IPS DF 4.7 (cell line): Measurements from ENCODE around the gene SLC4A1.

Experiments
- DNase-seq: peaks from one replicate; pipeline ENCODE4 v3.0.0-alpha.2; 2013; ENCODE audit warnings: low spot score; ENCODE audit errors: extremely low read depth

Gene SLC4A1

DNA sequence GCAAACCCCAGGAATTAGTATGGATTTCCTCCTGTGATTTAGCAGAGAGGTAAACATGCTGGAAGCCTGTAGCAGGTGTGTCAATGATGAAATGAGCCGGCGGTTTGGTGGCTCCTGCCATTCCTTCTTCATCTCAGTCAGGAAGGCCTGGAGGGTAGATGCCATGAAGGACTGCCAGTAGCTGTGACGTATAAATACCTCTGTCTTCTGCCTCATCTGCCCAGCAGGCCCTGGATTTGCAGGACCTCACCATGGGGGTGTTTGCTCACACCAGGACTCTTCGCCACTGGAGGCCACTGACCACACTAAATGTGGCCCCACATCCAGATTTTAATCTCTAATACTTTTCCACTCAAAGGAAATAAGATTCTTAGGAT lies 16.1 kb upstream of the SLC4A1 start:
- no peak for DNase-seq

- no peak for DNase-seq
Observed at GRCh38 chr17:44283344-44284023, 15.5 kb upstream of the SLC4A1 start.

DNA sequence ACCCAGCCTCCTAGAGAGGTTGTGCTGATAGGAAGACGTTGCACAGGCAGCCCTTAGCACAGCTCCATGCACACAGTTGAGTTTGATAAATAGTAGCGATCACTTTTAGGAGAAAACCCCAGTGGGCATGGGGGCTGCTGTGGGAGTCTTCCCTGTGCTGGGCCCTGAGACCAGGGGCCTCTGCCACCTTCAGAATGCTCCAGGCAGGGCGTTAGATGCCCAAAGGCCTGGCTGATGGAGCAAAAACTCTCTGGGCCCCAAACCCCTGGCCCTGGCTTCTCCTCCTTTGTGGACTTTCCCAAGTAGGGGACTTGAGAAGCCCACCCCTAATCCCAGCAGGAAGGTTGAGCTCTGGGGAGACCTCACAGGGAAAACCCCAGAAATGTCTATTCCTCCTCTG lies 14.3 kb upstream of the SLC4A1 start:
- DNase-seq, result no peak

DNA sequence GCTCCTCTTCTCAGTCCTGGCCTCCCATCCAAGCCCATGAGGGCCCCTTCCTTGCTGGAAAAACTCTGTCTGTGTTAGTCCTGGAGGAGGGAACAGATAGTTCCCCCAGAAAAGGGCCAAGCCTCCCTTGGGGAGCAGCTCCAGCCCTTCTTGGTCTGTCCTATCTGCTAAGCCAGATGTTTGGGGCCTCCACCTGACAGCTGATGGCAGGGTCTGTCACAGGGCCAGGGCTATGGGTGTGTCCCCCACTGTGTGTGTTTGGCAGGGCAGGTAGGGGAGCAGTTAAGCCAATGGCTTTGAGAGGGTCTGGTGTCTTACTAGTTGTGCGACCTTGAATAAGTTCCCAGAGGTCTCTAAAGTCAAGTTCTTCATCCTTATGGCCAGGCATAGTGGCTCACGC lies 13.6 kb upstream of the SLC4A1 start:
- DNase-seq, result no peak

DNA sequence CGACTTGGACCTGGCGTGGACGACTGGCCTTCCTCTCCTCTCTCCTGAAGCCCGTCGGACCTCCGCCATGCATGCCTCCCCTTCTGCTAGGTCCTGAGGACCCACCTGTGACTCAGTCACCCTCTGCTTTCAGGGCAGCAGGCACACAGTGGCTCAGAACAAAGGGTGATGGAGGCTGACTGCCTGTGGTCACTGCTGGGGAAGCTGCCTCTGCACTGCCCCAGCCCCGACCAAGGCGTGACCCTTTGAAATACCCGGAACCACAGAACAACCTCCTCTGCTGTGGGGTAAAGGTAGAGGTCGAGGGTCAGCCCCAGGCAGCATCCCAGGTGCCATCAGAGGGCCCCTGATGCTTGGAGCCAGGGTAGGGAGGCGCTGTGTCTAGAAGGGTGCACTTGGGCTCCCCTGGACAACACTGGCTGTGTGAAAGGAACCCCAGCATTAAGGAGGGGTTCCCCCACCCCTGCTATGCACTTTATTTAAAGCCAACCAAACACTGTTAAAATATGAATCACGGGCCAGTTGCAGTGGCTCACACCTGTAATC lies 12.5 kb upstream of the SLC4A1 start:
- DNase-seq, result no peak

DNA sequence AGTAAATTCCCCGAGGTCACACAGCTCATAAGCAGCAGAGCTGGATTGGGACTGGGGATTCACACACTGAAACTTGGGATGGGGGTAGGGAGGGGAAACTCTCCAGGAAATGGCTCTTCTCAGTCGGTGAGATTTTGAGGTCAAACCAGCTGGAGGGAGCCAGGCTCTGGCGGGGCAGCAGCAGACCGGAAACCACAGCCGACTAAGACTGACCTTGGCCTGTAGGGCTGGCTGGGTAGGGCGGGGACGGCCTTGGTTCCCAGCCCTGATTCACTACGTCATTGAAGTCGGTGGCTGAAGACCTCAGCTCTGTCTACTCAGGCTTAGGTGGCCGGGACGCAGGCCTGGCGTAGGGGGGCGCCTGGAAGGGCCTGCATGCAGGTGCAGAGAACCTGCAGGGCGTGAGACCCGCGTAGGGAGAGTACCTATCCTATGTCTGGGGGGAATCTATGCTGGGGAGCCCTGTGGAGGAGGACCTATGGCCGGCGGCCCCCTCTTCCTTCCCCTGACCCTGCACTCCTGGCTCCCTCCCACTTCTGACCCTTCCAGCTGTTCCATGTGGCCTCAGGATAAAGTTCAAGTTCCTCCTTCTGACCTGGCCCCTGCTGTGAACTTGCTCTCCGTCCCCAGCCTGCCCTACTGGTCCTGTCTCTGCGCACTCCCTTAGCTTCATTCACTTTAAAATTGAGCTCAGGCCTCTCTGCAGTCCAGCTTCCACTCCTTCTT lies 11.9 kb upstream of the SLC4A1 start:
- DNase-seq, result peak; percentile 56

- DNase-seq, result no peak
Observed at GRCh38 chr17:44279346-44279665, 11.4 kb upstream of the SLC4A1 start.

DNA sequence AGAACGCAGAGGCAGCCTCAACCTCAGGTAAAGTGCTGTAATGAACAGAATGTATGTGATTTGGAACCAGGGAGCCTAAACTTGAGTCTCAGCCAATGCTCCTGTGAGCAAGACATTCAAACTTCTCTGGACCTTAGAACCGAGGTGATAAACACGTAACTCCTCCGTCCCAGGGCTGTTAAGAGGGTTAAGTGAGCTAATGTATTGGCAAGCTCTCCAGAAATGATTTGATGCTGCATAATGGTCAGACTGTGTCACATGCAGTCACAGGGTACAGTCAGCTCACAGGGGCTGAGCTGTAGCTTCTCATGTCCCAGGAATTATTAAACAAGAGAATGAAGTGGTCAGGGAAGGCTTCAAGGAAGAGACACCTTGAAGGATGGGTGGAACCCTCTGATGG lies 10.0 kb upstream of the SLC4A1 start:
- no peak for DNase-seq

DNA sequence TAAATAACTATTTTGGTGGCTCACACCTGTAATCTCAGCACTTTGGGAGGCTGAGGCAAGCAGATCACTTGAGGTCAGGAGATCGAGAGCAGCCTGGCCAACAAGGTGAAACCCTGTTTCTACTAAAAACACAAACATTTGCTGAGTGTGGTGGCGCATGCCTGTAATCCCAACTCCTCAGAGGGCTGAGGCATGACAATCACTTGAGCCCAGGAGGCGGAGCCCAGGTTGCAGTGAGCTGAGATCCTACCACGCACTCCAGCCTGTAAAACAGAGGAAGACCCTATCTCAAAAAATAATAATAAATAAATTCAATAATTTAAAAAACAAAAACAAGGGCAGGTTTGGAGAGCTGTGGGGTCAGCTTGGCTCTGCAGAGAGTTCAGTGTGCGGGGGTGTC lies 5.7 kb upstream of the SLC4A1 start:
- DNase-seq, result no peak

DNA sequence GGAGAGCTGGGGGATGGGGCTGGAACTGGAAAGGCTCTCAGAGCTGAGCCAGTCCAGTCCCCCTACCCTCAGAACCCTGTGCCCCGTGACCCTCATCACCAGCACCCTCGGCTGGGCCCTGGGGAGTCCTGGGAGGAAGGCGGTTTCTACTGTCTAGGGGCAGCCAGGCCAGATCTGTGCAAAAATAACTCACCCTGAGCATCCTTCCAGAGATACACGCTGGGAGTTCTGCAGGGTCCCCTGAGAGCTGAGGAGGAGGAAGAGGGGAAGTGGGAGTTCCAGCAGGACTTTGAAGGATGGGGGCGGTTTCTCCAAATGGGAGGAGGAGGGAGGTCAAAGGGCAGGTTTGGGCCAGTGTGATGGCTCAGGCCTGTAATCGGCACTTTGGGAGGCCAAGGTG lies 5.0 kb upstream of the SLC4A1 start:
- no peak for DNase-seq

GRCh38 chr17:44272321-44272951 lies 4.5 kb upstream of the SLC4A1 start:
- DNase-seq, result no peak

- DNase-seq, result no peak
Observed at GRCh38 chr17:44269535-44270240, 1.8 kb upstream of the SLC4A1 start.

DNA sequence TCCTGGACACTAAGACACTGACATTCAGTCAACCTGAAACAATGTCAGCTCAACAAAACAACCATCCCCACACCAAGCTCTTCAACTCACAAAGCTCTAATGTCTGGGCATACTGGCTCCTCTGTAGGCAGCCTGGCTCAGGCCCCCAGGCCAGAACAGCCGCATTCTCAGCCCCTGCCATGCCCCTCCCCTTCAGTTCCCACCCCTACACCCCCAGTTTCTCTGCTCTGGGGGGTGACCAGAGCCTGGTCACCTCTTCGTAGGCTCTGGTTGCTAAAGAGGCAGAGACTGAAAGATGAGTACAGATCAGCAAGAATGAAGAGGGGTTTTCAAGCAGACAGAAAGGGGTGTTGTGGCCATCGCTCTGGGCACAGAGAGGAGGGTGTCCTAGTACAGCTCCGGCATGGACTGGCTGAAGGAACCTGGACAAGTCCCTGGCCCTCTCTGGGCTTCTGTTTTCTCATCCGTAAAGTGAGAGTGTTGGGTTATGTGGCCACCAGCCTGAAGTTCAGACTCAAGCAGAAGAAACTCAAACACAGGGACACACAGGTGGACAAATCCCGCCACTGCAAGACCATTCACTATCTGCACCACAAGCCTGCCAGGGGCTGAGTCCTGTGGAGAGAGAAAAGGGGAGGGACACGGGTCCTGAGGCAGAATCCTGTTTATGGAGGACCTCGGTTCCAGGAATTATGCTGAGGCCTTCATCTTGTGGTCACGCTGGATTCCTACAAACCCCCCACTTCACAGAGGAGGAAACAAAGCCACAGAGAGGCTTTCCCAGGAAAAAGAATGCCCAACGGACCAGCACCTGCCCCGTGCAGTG lies 987 bp upstream of the SLC4A1 start:
- no peak for DNase-seq

DNA sequence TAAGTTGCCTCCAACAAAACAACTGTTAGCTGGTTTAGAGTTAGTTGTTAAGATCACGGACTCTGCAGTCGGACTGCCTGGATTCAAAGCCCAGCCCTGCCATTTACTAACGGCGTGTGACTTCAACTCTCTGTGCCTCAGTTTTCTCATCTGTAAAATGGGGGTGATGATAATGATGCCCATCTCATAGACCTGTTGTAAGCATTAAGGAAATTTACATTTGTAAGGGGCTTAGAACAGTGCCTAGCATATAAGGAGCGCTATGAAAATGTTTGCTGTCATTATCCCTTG lies 825 bp downstream of the SLC4A1 start:
- no peak for DNase-seq

DNA sequence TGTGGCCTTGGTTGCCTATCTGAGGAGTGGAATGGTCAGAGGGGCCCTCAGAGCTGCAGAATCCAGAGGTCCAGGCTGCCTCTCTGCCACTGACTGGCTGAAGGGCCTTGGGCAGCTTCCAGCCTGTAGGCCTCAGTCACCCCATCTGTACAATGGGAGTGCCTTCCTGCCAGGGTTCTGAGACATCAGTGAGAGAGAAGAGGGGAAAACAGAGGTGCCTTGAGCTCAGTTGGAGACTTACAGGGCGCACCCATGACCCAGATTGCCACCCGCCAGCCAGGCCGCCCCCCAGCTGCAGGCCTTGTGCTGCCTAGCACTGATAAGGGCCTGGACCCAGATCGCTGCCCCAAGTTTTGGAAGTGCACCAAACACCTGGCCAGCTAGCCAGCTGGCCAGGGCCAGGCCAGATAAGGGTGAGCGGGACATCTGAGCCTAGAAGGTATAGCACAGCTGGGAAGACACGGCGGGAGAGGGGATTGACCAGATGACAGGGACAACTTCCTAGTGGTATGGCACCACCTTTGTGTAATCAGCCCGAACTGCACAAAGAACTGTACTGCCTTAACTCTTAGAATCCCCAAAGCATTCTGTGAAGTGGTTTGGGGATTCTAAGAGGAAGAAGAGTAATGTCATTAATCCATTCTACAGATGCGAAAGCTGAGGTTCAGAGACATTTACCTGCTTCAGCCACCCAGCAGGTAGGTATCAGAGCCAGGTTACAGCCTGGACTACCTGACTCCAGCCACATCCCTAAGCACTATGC lies 1.4 kb downstream of the SLC4A1 start:
- no peak for DNase-seq

DNA sequence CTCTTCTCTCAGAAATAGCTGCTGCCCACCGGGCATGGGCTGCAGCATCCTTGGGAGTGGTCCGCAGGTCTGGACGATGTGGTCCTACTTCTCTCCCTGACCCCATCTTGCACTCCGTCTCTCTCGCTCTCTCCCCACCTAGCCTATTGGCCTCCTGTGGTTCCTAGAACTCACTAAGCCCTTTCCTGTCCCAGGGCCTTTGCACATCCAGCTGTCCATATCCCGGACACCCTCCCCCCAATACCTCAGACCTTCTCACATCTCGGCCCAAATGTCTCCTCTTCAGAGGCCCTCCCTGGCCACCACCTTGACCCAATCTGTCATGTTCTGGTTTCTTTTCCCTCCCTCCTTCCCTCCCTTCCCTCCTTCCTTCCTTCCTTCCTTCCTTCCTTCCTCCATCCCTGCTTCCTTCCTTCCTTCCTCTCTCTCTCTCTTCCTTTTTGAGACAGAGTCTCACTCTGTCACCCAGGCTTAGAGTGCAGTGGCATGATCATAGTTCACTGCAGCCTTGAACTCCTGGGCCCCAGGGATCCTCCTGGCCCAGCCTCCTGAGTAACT lies 4.5 kb downstream of the SLC4A1 start:
- no peak for DNase-seq

- DNase-seq, result no peak
Observed at GRCh38 chr17:44262654-44263225, 5.2 kb downstream of the SLC4A1 start.

DNA sequence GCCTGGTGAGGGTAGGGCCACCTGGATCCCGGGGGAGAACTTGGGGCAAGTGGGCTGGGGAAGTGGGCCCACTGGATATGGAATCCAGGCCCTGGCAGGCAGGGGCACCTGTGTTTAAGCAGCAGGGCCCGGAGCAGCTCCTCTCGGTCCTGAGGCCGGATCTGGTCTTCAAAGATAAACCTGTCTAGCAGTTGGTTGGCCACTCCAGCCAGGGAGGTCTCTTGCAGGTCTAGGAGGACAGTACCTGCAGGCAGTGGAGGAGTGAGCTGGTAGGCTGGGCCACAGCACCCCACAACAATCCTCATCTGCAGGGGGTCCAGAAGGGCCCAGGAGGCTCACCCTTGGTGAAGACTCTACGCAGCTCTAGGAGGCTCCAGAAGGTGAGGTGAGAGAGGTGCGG lies 7.6 kb downstream of the SLC4A1 start:
- DNase-seq, result no peak

DNA sequence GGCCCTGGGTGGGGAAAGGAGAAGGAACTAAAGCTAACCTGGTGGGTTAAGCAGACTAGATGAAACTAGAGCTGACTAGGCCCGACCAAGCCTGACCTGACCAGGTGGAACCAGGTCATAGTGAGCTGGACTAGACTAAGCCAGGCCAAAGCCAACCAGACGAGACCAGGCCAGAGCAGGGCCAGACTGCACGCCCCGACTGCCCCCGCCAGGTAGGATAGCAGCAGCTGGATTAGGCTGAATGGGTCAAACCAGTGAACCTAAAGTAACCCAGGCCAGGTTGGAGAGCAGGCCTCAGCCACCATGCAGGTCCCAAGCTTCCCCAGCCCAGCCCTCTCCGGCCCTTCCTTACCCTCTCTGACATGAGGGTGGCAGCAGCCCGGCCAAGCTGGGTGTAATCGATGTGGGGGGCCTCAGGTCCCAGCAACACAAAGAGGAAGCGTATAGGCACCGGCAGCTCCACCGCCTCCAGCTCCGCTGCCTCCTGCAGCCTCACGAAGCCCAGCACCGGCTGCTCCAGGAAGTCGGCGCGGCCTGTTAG lies 9.1 kb downstream of the SLC4A1 start:
- no peak for DNase-seq
